Caco-2 (cell line): ENCODE measurements around the gene DYNC2LI1. TPM values are rescaled to one million over a fixed set of nuclear protein-coding genes. Genes with fewer than 3 reads are reported as not detected.
A peak's percentile ranks its signal among the peaks of the same experiment; 100 is the strongest.

ENCODE experiments used
- BruUV-seq: library from RNA; stranded (reverse); fragments of 400-500 nt; replicated peaks from 2 replicates; lab custom pipeline; 2021; lab: Mats Ljungman, UMichigan
- CTCF ChIA-PET: fragments of 300-600 bp; sonication (Branson Sonifier 250); formaldehyde crosslinking; loops from one replicate; lab custom pipeline; 2022; ENCODE audit warnings: antibody characterized with exemption; lab: Charles Lee
- POLR2A ChIA-PET: fragments of 300-600 bp; sonication (Branson Sonifier 250); formaldehyde crosslinking; loops from one replicate; lab custom pipeline; 2022; ENCODE audit warnings: antibody characterized with exemption; lab: Charles Lee
- DNase-seq, 2 experiments: peaks; one replicate each; pipeline versions ENCODE4 v3.0.0 to v3.0.0-alpha.2; 2020 to 2022
- H3K27me3 ChIP-seq: replicated peaks from 2 replicates; pipeline ENCODE4 v1.6.0; 2011; ENCODE audit warnings: low read length; ENCODE audit not compliant: control insufficient read depth, insufficient read depth
- H3K36me3 ChIP-seq: 2 replicates; pipeline ENCODE4 v1.5.1; 2011; ENCODE audit warnings: low read length; ENCODE audit not compliant: control insufficient read depth, insufficient read depth
- H3K4me1 ChIP-seq: fragments of 250-450 bp; sonication (Bioruptor Pico); 2 replicates; pipeline ENCODE4 v1.5.1; 2020; ENCODE audit warnings: mild to moderate bottlenecking
- H3K4me3 ChIP-seq: 2 replicates; pipeline ENCODE4 v1.5.1; 2011; ENCODE audit warnings: low read depth, mild to moderate bottlenecking, control low read depth, low read length
- H3K9me3 ChIP-seq: fragments of 250-450 bp; sonication (Bioruptor Pico); 2 replicates; pipeline ENCODE4 v1.5.1; 2020; ENCODE audit warnings: mild to moderate bottlenecking, moderate library complexity
- H3K27ac Mint-ChIP-seq: one replicate; pipeline ENCODE4 v1.8.0; 2022; ENCODE audit warnings: mixed read lengths; ENCODE audit not compliant: unreplicated experiment
- H3K27me3 Mint-ChIP-seq: one replicate; pipeline ENCODE4 v1.8.0; 2022; ENCODE audit warnings: mixed read lengths; ENCODE audit not compliant: insufficient read depth, unreplicated experiment
- H3K36me3 Mint-ChIP-seq: one replicate; pipeline ENCODE4 v1.8.0; 2022; ENCODE audit warnings: mild to moderate bottlenecking, mixed read lengths; ENCODE audit not compliant: insufficient read depth, unreplicated experiment
- H3K4me1 Mint-ChIP-seq: one replicate; pipeline ENCODE4 v1.8.0; 2022; ENCODE audit warnings: low read depth, mixed read lengths; ENCODE audit not compliant: unreplicated experiment
- H3K4me3 Mint-ChIP-seq: one replicate; pipeline ENCODE4 v1.8.0; 2022; ENCODE audit warnings: mild to moderate bottlenecking, moderate library complexity, mixed read lengths; ENCODE audit not compliant: unreplicated experiment
- H3K9me3 Mint-ChIP-seq: one replicate; pipeline ENCODE4 v1.8.0; 2022; ENCODE audit warnings: mixed read lengths; ENCODE audit not compliant: unreplicated experiment
- CTCF ChIP-seq, 2 experiments: fragments of 200-600 bp in 1 of 2; IDR thresholded peaks; 1 replicate in 1 of 2; 2 replicates in 1 of 2; pipeline versions ENCODE4 v1.5.1 to v1.8.0; 2011 to 2022; ENCODE audit warnings: antibody characterized with exemption in 1 of 2, control low read depth in 1 of 2, inconsistent platforms in 1 of 2, low read depth in 1 of 2, low read length in 1 of 2, mild to moderate bottlenecking in 1 of 2, moderate library complexity in 1 of 2; ENCODE audit not compliant: insufficient read depth in 1 of 2, severe bottlenecking in 1 of 2, unreplicated experiment in 1 of 2
- intact Hi-C: fragments of 100-400 bp; cut with micrococcal nuclease; formaldehyde crosslinking; loops from one replicate; pipeline ENCODE4 v1.10.0; 2022; ENCODE audit not compliant: unreplicated experiment
- total RNA-seq: library from RNA; stranded (reverse); gene quantifications from 2 replicates; pipeline ENCODE4 v1.2.3, GENCODE V29; 2022

DYNC2LI1 gene
- total RNA-seq, 1 experiment from 2014 or later, result 8.3 TPM

- no peak for TF ChIP-seq CTCF (IDR thresholded peaks at IDR 0.05; ENCODE audit: insufficient read depth in 1 of 2, low read depth in 1 of 2, low read length in 1 of 2, severe bottlenecking in 1 of 2, unreplicated experiment in 1 of 2)
- no peak for DNase-seq
- Histone ChIP-seq H3K27me3 (no peaks in the 10 kb centered on the region), H3K4me3 (no peak overlapping the region), H3K36me3 (no peaks in the 10 kb centered on the region), H3K4me1 (no peaks in the 10 kb centered on the region), H3K9me3 (no peaks in the 10 kb centered on the region)
- peak overlapping the region; percentile 45 for H3K4me3 Mint-ChIP-seq
- intact Hi-C loops, result no loop called here
- H3K9me3 Mint-ChIP-seq, result no peaks in the 10 kb centered on the region
- ChIA-PET CTCF (no interaction called here), POLR2A (no interaction called here)
- H3K27me3 Mint-ChIP-seq, result peaks cover 7% of the 10 kb centered on the region
- no peaks in the 10 kb centered on the region for H3K36me3 Mint-ChIP-seq
- H3K27ac Mint-ChIP-seq, result no peak overlapping the region
- no TSS peak for BruUV-seq
- H3K4me1 Mint-ChIP-seq, result no peaks in the 10 kb centered on the region
Measured at GRCh38 chr2:43831543-43832294, 57.9 kb downstream of the DYNC2LI1 start.

- Histone ChIP-seq H3K36me3 (no peaks in the 10 kb centered on the region), H3K4me1 (no peaks in the 10 kb centered on the region), H3K4me3 (no peak overlapping the region), H3K27me3 (no peaks in the 10 kb centered on the region), H3K9me3 (no peaks in the 10 kb centered on the region)
- Mint-ChIP-seq H3K4me3 (no peak overlapping the region), H3K9me3 (no peaks in the 10 kb centered on the region), H3K27me3 (peaks cover 7% of the 10 kb centered on the region), H3K4me1 (no peaks in the 10 kb centered on the region), H3K36me3 (no peaks in the 10 kb centered on the region), H3K27ac (no peak overlapping the region)
- DNase-seq, result no peak
- ChIA-PET CTCF (no interaction called here), POLR2A (no interaction called here)
- TF ChIP-seq CTCF (IDR thresholded peaks at IDR 0.05; ENCODE audit: insufficient read depth in 1 of 2, low read depth in 1 of 2, low read length in 1 of 2, severe bottlenecking in 1 of 2, unreplicated experiment in 1 of 2), result no peak
- intact Hi-C loops, result no loop called here
- no TSS peak for BruUV-seq
Measured at GRCh38 chr2:43832457-43832856, 58.6 kb downstream of the DYNC2LI1 start.

- Histone ChIP-seq H3K27me3 (no peaks in the 10 kb centered on the region), H3K4me1 (no peaks in the 10 kb centered on the region), H3K4me3 (no peak overlapping the region), H3K36me3 (no peaks in the 10 kb centered on the region), H3K9me3 (no peaks in the 10 kb centered on the region)
- Mint-ChIP-seq H3K9me3 (no peaks in the 10 kb centered on the region), H3K27ac (no peak overlapping the region), H3K27me3 (no peaks in the 10 kb centered on the region), H3K36me3 (no peaks in the 10 kb centered on the region), H3K4me3 (no peak overlapping the region), H3K4me1 (no peaks in the 10 kb centered on the region)
- BruUV-seq, result no TSS peak
- DNase-seq, result no peak
- TF ChIP-seq CTCF (IDR thresholded peaks at IDR 0.05; ENCODE audit: insufficient read depth in 1 of 2, low read depth in 1 of 2, low read length in 1 of 2, severe bottlenecking in 1 of 2, unreplicated experiment in 1 of 2), result no peak
- CTCF ChIA-PET, result interaction anchor here (1.1 kb wide), 1 partner anchor 232 kb away, joined by 3 read pairs; no protein-coding TSS in a partner anchor
- intact Hi-C loops, result no loop called here
- POLR2A ChIA-PET, result no interaction called here
Measured at GRCh38 chr2:43837033-43837432, 63.2 kb downstream of the DYNC2LI1 start.
